Skeletal muscle tissue (tissue), 4 donors: ENCODE data around the gene JKAMP. TPM values are rescaled to one million over a fixed set of nuclear protein-coding genes. Genes with fewer than 3 reads are reported as not detected.

Experiments
- H3K27ac ChIP-seq: one replicate; pipeline ENCODE4 v1.7.0; 2013; ENCODE audit warnings: mild to moderate bottlenecking, low read depth, low read length, inconsistent platforms
- H3K27me3 ChIP-seq, 3 donors: one replicate each; pipeline ENCODE4 v1.7.0; 2013; ENCODE audit warnings: low read length in 3 of 3; ENCODE audit not compliant: control insufficient read depth in 3 of 3, insufficient read depth in 3 of 3
- H3K36me3 ChIP-seq, 3 donors: one replicate each; pipeline ENCODE4 v1.7.0; 2013; ENCODE audit warnings: low read length in 3 of 3; ENCODE audit not compliant: control insufficient read depth in 3 of 3, insufficient read depth in 3 of 3
- H3K4me1 ChIP-seq, 3 donors: one replicate each; pipeline ENCODE4 v1.7.0; 2013; ENCODE audit warnings: low read length in 3 of 3, mild to moderate bottlenecking in 3 of 3; ENCODE audit not compliant: control insufficient read depth in 3 of 3, insufficient read depth in 3 of 3
- H3K4me3 ChIP-seq, 3 donors: one replicate each; pipeline ENCODE4 v1.7.0; 2013; ENCODE audit warnings: low read length in 3 of 3
- H3K9ac ChIP-seq, 3 donors: one replicate each; pipeline ENCODE4 v1.7.0; 2013; ENCODE audit warnings: low read length in 3 of 3, mild to moderate bottlenecking in 3 of 3, moderate library complexity in 2 of 3, low read depth in 1 of 3
- H3K9me3 ChIP-seq, 3 donors: one replicate each; pipeline ENCODE4 v1.7.0; 2013; ENCODE audit warnings: low read length in 3 of 3; ENCODE audit not compliant: control insufficient read depth in 3 of 3
- total RNA-seq: library from RNA; depleted of rRNA; stranded (reverse); fragments of >200 nt; gene quantifications from one replicate; pipeline ENCODE4 v1.2.3, GENCODE V29; 2014
- donor health status: Osteomylitis.

The JKAMP gene
- total RNA-seq, 1 donor from 2014 or later: 48.5 TPM

GRCh38 chr14:59455411-59455810 lies 28.9 kb upstream of the JKAMP start:
- Histone ChIP-seq H3K27me3 (no peaks in the 10 kb centered on the region), H3K4me3 (no peak overlapping the region), H3K9ac (no peak overlapping the region), H3K9me3 (no peaks in the 10 kb centered on the region), H3K36me3 (peaks cover 7 to 20% (median 16%) of the 10 kb centered on the region in 3 donors), H3K27ac (no peak overlapping the region), H3K4me1 (peaks cover 0 to 7% (median 0%) of the 10 kb centered on the region in 3 donors)

- Histone ChIP-seq H3K27ac (no peak overlapping the region), H3K27me3 (no peaks in the 10 kb centered on the region), H3K4me1 (peaks cover 0 to 7% (median 0%) of the 10 kb centered on the region in 3 donors), H3K9ac (no peak overlapping the region), H3K9me3 (no peaks in the 10 kb centered on the region), H3K4me3 (no peak overlapping the region), H3K36me3 (peaks cover 7 to 19% (median 11%) of the 10 kb centered on the region in 3 donors)
Observed at GRCh38 chr14:59458486-59458885, 25.8 kb upstream of the JKAMP start.

GRCh38 chr14:59460378-59460777 lies 23.9 kb upstream of the JKAMP start:
- no peaks in the 10 kb centered on the region for H3K27me3 ChIP-seq
- no peak overlapping the region for H3K27ac ChIP-seq
- peaks cover 8 to 10% (median 9%) of the 10 kb centered on the region in 3 donors for H3K4me1 ChIP-seq
- H3K36me3 ChIP-seq: peaks cover 3 to 16% (median 7%) of the 10 kb centered on the region in 3 donors
- no peak overlapping the region for H3K4me3 ChIP-seq
- no peaks in the 10 kb centered on the region for H3K9me3 ChIP-seq
- H3K9ac ChIP-seq: no peak overlapping the region

GRCh38 chr14:59461891-59462290 lies 22.4 kb upstream of the JKAMP start:
- peaks cover 8 to 13% (median 10%) of the 10 kb centered on the region in 3 donors for H3K4me1 ChIP-seq
- no peak overlapping the region for H3K4me3 ChIP-seq
- H3K27ac ChIP-seq: no peak overlapping the region
- H3K36me3 ChIP-seq: peaks cover 0 to 10% (median 0%) of the 10 kb centered on the region in 3 donors
- no peaks in the 10 kb centered on the region for H3K27me3 ChIP-seq
- no peaks in the 10 kb centered on the region for H3K9me3 ChIP-seq
- H3K9ac ChIP-seq: no peak overlapping the region

DNA sequence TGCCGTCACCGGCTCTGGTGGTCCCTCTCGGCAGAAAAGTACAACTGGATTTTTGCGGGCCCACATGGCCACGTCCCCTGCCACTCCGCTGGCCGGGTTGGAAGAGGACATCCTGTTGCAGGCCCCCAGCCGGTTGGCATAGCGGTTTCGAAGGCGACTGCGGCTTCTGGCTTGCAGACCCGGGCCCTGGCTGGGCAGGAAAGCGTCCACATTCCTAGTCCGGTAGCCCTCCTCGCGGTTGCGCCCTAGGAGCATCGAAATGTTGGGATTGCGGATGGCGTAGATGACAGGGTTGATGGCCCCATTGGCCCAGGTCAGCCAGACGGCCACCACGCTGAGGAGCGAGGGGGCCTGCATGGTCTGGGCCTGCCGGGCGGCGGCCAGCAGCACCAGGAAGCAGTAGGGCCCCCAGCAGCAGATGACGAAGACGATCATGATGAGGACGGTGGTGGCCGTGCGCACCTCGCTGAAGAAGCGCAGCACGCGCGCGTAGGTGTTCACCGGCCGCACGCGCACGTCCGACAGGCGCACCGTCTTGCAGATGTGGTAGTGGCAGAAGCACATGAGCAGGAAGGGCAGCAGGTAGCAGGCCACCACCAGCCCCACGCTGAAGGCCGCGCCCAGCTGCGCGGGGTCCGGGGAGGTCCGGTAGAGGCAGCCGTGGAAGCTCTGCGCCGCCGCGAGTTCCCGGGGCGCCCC lies 20.4 kb upstream of the JKAMP start:
- Histone ChIP-seq H3K27ac (no peak overlapping the region), H3K4me1 (peaks cover 8 to 13% (median 10%) of the 10 kb centered on the region in 3 donors), H3K9ac (peak overlapping the region; percentile 28 to 68 (median 66)), H3K4me3 (peak overlapping the region; percentile 62 to 82 (median 73)), H3K36me3 (peaks cover 0 to 12% (median 3%) of the 10 kb centered on the region in 3 donors), H3K9me3 (no peaks in the 10 kb centered on the region), H3K27me3 (no peaks in the 10 kb centered on the region)

DNA sequence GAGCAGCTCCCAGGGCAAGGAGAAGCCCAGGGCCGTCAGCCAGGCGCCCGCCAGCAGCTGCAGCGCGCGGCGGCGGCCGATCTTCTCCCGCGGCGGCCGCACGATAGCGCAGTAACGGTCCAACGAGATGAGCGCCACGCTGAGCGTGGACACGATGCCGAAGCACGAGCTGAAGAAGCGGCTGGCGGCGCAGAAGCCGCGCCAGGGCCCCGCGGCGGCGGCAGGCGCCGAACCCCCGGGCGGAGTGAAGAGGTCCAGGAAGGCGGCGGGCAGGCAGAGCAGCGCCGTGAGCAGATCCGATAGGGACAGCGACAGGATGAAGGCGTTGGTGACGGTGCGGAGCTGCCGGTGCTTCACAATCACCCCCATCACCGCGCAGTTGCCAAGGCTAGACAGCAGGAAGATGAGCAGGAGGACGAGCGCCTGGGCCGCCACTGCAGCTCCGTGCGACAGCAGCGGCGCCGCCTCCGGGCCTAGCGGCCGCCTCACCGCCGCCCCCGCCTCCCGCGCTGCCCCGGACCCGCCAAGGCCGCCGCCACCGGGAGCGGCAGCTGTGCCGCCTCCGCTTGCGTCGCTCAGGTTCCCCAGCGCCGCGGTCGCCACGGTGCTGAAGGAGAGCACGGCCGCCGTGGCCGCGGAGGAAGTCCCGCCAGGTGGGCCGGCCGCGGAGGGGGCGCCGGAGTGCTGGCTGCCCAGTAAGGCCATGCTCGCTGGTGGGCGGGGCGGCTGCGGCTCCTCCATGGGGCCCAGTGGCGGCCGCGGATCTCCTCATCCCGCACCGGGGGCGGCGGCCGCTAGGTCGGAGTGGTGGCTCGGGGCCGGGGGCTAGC lies 19.6 kb upstream of the JKAMP start:
- H3K4me1 ChIP-seq: peaks cover 8 to 13% (median 10%) of the 10 kb centered on the region in 3 donors
- no peaks in the 10 kb centered on the region for H3K9me3 ChIP-seq
- H3K27me3 ChIP-seq: no peaks in the 10 kb centered on the region
- peak overlapping the region; percentile 28 to 68 (median 66) for H3K9ac ChIP-seq
- peak overlapping the region; percentile 67 to 82 (median 73) for H3K4me3 ChIP-seq
- H3K27ac ChIP-seq: peak overlapping the region; percentile 29
- H3K36me3 ChIP-seq: peaks cover 0 to 11% (median 6%) of the 10 kb centered on the region in 3 donors

GRCh38 chr14:59465316-59466135 lies 18.8 kb upstream of the JKAMP start, which contains the start of gene GPR135:
Gene GPR135 (minus strand): TSS chr14:59465380. CDS start chr14:59465226, 154 bp downstream.
- H3K9ac ChIP-seq: peak within 1 kb of the TSS; percentile 28 to 68 (median 66)
- H3K9me3 ChIP-seq: no peaks in the 10 kb centered on the region
- peak within 1 kb of the TSS; percentile 67 to 82 (median 73) for H3K4me3 ChIP-seq
- peaks cover 8 to 13% (median 10%) of the 10 kb centered on the region in 3 donors for H3K4me1 ChIP-seq
- peak within 1 kb of the TSS; percentile 29 for H3K27ac ChIP-seq
- no peaks in the 10 kb centered on the region for H3K27me3 ChIP-seq
- H3K36me3 ChIP-seq: peaks cover 0 to 11% (median 6%) of the 10 kb centered on the region in 3 donors

DNA sequence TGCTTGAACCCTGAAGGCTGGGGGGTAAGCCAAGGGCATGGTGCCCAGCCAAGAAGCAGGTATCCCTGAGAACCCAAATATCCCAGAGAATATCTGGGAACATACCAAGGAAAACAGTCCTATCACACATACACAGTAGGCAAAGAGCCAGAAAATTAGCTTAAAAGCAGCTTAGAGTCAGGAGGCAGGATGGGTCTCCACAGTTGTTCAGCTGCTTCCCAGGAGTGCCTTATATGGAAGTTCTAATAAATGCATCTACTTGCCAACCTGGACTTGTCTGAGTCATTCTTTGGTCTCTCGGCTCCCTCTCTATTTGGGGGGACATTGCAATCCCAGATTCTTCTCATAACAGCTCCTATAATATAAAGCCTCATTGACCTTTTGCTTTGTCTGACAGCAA lies 10.1 kb upstream of the JKAMP start:
- Histone ChIP-seq H3K27ac (no peak overlapping the region), H3K27me3 (no peaks in the 10 kb centered on the region), H3K36me3 (peaks cover 12 to 44% (median 35%) of the 10 kb centered on the region in 3 donors), H3K4me3 (no peak overlapping the region), H3K4me1 (no peaks in the 10 kb centered on the region), H3K9me3 (no peaks in the 10 kb centered on the region), H3K9ac (no peak overlapping the region)

GRCh38 chr14:59475709-59476108 lies 8.6 kb upstream of the JKAMP start:
- H3K9ac ChIP-seq: no peak overlapping the region
- H3K27me3 ChIP-seq: no peaks in the 10 kb centered on the region
- H3K4me1 ChIP-seq: peaks cover 0 to 6% (median 0%) of the 10 kb centered on the region in 3 donors
- H3K27ac ChIP-seq: no peak overlapping the region
- H3K4me3 ChIP-seq: no peak overlapping the region
- H3K9me3 ChIP-seq: no peaks in the 10 kb centered on the region
- H3K36me3 ChIP-seq: peaks cover 12 to 41% (median 35%) of the 10 kb centered on the region in 3 donors
